Skeletal muscle tissue (tissue), 4 donors: ENCODE data around the gene UGGT1. TPM values are rescaled to one million over a fixed set of nuclear protein-coding genes. Genes with fewer than 3 reads are reported as not detected.

Experiments
- H3K27ac ChIP-seq: one replicate; pipeline ENCODE4 v1.7.0; 2013; ENCODE audit warnings: mild to moderate bottlenecking, low read depth, low read length, inconsistent platforms
- H3K27me3 ChIP-seq, 3 donors: one replicate each; pipeline ENCODE4 v1.7.0; 2013; ENCODE audit warnings: low read length in 3 of 3; ENCODE audit not compliant: control insufficient read depth in 3 of 3, insufficient read depth in 3 of 3
- H3K36me3 ChIP-seq, 3 donors: one replicate each; pipeline ENCODE4 v1.7.0; 2013; ENCODE audit warnings: low read length in 3 of 3; ENCODE audit not compliant: control insufficient read depth in 3 of 3, insufficient read depth in 3 of 3
- H3K4me1 ChIP-seq, 3 donors: one replicate each; pipeline ENCODE4 v1.7.0; 2013; ENCODE audit warnings: low read length in 3 of 3, mild to moderate bottlenecking in 3 of 3; ENCODE audit not compliant: control insufficient read depth in 3 of 3, insufficient read depth in 3 of 3
- H3K4me3 ChIP-seq, 3 donors: one replicate each; pipeline ENCODE4 v1.7.0; 2013; ENCODE audit warnings: low read length in 3 of 3
- H3K9ac ChIP-seq, 3 donors: one replicate each; pipeline ENCODE4 v1.7.0; 2013; ENCODE audit warnings: low read length in 3 of 3, mild to moderate bottlenecking in 3 of 3, moderate library complexity in 2 of 3, low read depth in 1 of 3
- H3K9me3 ChIP-seq, 3 donors: one replicate each; pipeline ENCODE4 v1.7.0; 2013; ENCODE audit warnings: low read length in 3 of 3; ENCODE audit not compliant: control insufficient read depth in 3 of 3
- total RNA-seq: library from RNA; depleted of rRNA; stranded (reverse); fragments of >200 nt; gene quantifications from one replicate; pipeline ENCODE4 v1.2.3, GENCODE V29; 2014
- donor health status: Osteomylitis.

UGGT1 gene, protein sequence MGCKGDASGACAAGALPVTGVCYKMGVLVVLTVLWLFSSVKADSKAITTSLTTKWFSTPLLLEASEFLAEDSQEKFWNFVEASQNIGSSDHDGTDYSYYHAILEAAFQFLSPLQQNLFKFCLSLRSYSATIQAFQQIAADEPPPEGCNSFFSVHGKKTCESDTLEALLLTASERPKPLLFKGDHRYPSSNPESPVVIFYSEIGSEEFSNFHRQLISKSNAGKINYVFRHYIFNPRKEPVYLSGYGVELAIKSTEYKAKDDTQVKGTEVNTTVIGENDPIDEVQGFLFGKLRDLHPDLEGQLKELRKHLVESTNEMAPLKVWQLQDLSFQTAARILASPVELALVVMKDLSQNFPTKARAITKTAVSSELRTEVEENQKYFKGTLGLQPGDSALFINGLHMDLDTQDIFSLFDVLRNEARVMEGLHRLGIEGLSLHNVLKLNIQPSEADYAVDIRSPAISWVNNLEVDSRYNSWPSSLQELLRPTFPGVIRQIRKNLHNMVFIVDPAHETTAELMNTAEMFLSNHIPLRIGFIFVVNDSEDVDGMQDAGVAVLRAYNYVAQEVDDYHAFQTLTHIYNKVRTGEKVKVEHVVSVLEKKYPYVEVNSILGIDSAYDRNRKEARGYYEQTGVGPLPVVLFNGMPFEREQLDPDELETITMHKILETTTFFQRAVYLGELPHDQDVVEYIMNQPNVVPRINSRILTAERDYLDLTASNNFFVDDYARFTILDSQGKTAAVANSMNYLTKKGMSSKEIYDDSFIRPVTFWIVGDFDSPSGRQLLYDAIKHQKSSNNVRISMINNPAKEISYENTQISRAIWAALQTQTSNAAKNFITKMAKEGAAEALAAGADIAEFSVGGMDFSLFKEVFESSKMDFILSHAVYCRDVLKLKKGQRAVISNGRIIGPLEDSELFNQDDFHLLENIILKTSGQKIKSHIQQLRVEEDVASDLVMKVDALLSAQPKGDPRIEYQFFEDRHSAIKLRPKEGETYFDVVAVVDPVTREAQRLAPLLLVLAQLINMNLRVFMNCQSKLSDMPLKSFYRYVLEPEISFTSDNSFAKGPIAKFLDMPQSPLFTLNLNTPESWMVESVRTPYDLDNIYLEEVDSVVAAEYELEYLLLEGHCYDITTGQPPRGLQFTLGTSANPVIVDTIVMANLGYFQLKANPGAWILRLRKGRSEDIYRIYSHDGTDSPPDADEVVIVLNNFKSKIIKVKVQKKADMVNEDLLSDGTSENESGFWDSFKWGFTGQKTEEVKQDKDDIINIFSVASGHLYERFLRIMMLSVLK (N-terminal part only)
- total RNA-seq, result 30.3 TPM

DNA sequence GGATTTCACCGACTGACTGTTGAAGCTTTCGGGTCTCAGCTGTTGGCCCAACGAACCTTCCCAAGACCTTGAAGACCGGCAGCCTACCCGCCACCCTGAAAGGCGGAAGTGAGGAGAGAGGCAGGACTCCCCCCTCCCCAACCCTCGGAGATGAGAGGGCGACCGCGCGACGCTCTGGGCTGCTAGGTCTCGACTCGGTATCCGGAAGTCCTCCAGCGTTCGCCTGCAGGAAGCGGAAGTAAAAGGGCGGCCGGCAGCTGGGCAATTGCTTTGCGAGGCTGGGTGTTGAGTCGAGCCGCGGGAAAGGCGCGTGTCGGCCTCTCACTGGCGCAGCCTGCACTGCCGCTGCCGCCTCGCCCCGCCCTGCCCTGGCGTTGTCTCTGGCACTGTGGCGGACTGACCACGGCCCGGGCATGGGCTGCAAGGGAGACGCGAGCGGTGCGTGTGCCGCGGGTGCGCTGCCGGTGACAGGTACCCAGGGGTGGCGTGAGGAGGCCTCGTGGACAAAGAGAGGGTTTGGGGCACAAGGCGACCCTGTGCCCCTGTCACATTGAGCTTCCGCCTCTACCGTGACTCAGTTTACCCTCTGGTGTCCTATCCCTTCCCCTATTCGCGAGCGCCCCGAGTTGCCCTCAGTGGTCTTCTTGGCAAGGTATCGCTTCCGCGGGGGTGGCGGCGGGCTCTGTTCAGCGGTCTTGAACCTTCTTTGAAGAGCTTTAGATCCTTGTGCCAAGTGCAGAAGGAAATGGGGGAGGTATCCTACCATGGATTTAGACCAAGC is at the start of gene UGGT1:
TSS of gene UGGT1 (plus strand) at position 256 of the 781 bp plus-strand sequence. CDS start at position 414, 158 bp downstream.
- peaks cover 4 to 20% (median 11%) of the 10 kb centered on the region in 3 donors for H3K4me1 ChIP-seq
- H3K36me3 ChIP-seq, result peaks cover 0 to 9% (median 2%) of the 10 kb centered on the region in 3 donors
- peak within 1 kb of the TSS; percentile 97 to 100 (median 99) for H3K4me3 ChIP-seq
- H3K9ac ChIP-seq, result peak within 1 kb of the TSS; percentile 89 to 98 (median 96)
- H3K9me3 ChIP-seq, result no peaks in the 10 kb centered on the region
- peak within 1 kb of the TSS; percentile 83 for H3K27ac ChIP-seq
- H3K27me3 ChIP-seq, result no peaks in the 10 kb centered on the region

DNA sequence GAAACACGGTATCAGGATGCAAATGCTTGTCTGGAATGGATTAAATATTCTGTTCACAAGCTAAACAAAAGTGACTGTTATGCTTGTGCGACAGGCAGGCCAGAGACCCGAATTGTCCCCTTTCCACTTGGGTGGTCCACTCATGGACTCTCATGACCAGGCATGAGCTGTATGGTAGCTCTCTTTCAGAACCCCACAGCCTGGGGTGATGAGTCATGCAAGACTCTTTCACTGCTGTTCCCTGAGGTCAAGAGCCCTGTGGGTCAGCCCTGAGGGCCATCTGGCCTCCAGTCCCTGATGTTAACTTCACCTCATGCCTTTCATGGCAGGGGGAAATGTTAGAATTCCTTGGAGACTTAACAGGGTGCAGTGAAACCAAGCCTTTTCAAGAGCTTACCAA is 49.4 kb upstream of the UGGT1 start:
- H3K36me3 ChIP-seq, result no peaks in the 10 kb centered on the region

GRCh38 chr2:128043041-128043440 is 48.0 kb upstream of the UGGT1 start:
- Histone ChIP-seq H3K36me3 (no peaks in the 10 kb centered on the region), H3K27ac (no peak overlapping the region), H3K9me3 (peaks cover 0 to 4% (median 0%) of the 10 kb centered on the region in 3 donors), H3K27me3 (peaks cover 0 to 2% (median 0%) of the 10 kb centered on the region in 3 donors), H3K9ac (no peak overlapping the region), H3K4me1 (no peaks in the 10 kb centered on the region), H3K4me3 (no peak overlapping the region)

More for the DNA sequence above, 49.4 kb upstream of the UGGT1 start:
- H3K27me3 ChIP-seq, result peaks cover 0 to 2% (median 0%) of the 10 kb centered on the region in 3 donors
- peaks cover 0 to 10% (median 0%) of the 10 kb centered on the region in 3 donors for H3K9me3 ChIP-seq
- no peaks in the 10 kb centered on the region for H3K4me1 ChIP-seq
- H3K4me3 ChIP-seq, result no peak overlapping the region
- no peak overlapping the region for H3K27ac ChIP-seq
- H3K9ac ChIP-seq, result no peak overlapping the region

DNA sequence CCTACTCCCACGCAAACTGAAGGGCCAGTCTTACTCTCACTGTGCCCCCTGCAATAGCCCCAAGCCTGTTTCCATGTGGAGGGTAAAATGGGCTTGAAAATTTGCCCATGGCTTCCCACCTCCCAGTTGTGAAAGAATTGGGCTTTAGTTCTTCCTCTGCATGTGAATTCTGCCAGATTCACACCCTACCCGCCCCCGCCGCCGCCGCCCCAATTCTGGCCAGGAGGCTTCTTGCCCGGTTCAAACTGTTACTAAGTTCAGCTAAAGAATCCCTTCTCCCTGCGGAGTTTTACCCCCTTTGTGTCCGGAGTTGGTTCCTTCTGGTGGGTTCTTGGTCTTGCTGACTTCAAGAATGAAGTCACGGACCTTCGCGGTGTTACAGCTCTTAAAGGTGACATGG is 37.7 kb upstream of the UGGT1 start:
- Histone ChIP-seq H3K27ac (no peak overlapping the region), H3K27me3 (peaks cover 2 to 6% (median 6%) of the 10 kb centered on the region in 3 donors), H3K4me3 (no peak overlapping the region), H3K9ac (no peak overlapping the region), H3K9me3 (no peaks in the 10 kb centered on the region), H3K36me3 (no peaks in the 10 kb centered on the region), H3K4me1 (no peaks in the 10 kb centered on the region)

- Histone ChIP-seq H3K27me3 (peaks cover 2 to 6% (median 6%) of the 10 kb centered on the region in 3 donors), H3K9ac (no peak overlapping the region), H3K36me3 (no peaks in the 10 kb centered on the region), H3K27ac (no peak overlapping the region), H3K9me3 (no peaks in the 10 kb centered on the region), H3K4me1 (no peaks in the 10 kb centered on the region), H3K4me3 (no peak overlapping the region)
These were observed 36.7 kb upstream of the UGGT1 start for GRCh38 chr2:128054104-128054885.

DNA sequence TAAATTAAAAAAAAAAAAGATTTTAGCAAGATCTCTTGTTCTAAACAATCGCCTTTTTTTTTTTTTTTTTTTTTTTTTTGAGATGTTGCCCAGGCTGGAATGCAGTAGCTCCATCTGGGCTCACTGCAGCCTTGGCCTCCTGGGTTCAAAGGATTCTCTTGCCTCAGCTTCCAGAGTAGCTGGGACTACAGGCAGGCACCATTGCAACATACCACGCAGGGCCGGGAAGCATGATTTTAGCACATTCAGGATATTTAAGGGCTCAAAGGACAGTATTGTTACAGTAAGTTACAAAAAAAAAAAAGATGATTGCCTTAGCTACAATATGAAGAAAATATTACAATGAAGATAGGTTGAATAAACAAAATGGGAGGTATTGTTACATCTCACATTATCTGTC is 33.7 kb upstream of the UGGT1 start:
- Histone ChIP-seq H3K9ac (no peak overlapping the region), H3K4me3 (no peak overlapping the region), H3K27ac (no peak overlapping the region), H3K36me3 (no peaks in the 10 kb centered on the region), H3K27me3 (peaks cover 2 to 6% (median 6%) of the 10 kb centered on the region in 3 donors), H3K4me1 (no peaks in the 10 kb centered on the region), H3K9me3 (no peaks in the 10 kb centered on the region)

DNA sequence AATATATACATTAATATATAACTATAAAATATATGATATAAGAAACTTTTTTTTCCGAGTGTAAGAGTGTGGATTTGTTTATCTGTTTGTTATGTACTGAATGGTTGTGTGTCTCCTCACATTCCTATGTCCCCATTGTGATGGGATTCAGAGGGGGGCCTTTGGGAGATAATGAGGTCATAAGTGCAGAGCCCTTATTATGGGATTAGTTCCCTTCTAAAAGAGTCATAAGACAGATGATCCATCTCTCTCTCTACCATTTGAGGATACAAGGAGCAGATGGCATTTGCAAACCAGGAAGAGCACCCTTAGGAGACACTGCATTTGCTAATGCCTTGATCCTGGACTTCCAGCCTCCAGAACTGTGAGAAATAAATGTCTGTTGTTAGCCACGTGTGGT is 32.9 kb upstream of the UGGT1 start:
- no peak overlapping the region for H3K9ac ChIP-seq

DNA sequence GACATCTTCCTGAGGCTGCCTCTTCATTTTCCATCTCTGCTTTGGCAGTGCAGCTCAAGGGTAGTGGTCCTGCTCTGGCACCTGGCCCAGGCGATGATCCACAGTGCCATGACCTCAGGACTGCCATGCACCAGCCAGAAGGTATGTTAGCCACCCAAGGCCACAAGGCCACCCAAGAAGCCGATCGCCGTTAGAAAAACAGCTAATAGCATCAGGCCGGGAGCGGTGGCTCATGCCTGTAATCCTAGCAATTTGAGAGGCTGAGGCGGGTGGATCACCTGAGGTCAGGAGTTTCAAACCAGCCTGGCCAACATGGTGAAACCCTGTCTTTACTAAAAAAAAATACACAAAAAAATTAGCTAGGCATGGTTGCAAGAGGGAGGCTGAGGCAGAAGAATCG is 28.4 kb upstream of the UGGT1 start:
- Histone ChIP-seq H3K9ac (no peak overlapping the region), H3K27ac (no peak overlapping the region), H3K9me3 (no peaks in the 10 kb centered on the region), H3K27me3 (no peaks in the 10 kb centered on the region), H3K4me1 (no peaks in the 10 kb centered on the region), H3K4me3 (no peak overlapping the region), H3K36me3 (no peaks in the 10 kb centered on the region)

More for the DNA sequence above, 32.9 kb upstream of the UGGT1 start:
- H3K36me3 ChIP-seq, result no peaks in the 10 kb centered on the region
- H3K27me3 ChIP-seq, result peaks cover 2 to 6% (median 6%) of the 10 kb centered on the region in 3 donors
- H3K4me3 ChIP-seq, result no peak overlapping the region
- no peaks in the 10 kb centered on the region for H3K9me3 ChIP-seq
- no peak overlapping the region for H3K27ac ChIP-seq
- H3K4me1 ChIP-seq, result no peaks in the 10 kb centered on the region
